Testis (tissue), 3 donors: ENCODE measurements around the gene DNHD1. TPM values are rescaled to one million over a fixed set of nuclear protein-coding genes. Genes with fewer than 3 reads are reported as not detected.

Experiments used
- DNase-seq: peaks from one replicate; pipeline ENCODE4 v3.0.0-alpha.2; 2019
- H3K27ac ChIP-seq, 2 donors: fragments of 200-600 bp; sonication (generic); one replicate each; pipeline ENCODE4 v1.5.1; 2019
- H3K27me3 ChIP-seq: fragments of 200-600 bp; sonication (generic); one replicate; pipeline ENCODE4 v1.5.1; 2019
- H3K36me3 ChIP-seq: fragments of 200-600 bp; sonication (generic); one replicate; pipeline ENCODE4 v1.5.1; 2017; ENCODE audit warnings: low read depth; ENCODE audit errors: missing control alignments
- H3K4me1 ChIP-seq: fragments of 200-600 bp; sonication (generic); one replicate; pipeline ENCODE4 v1.5.1; 2019
- H3K4me3 ChIP-seq, 2 donors: fragments of 200-600 bp; sonication (generic); one replicate each; pipeline ENCODE4 v1.5.1; 2017 to 2019
- H3K9me3 ChIP-seq: fragments of 200-600 bp; sonication (generic); one replicate; pipeline ENCODE4 v1.5.1; 2017
- CTCF ChIP-seq, 3 experiments: fragments of 450-650 bp in 2 of 3; fragments of 200-600 bp in 1 of 3; sonication (generic) in 1 of 3; IDR thresholded peaks; one replicate each; pipeline ENCODE4 v1.5.1; 2016 to 2019; ENCODE audit warnings: antibody characterized with exemption in 3 of 3, mild to moderate bottlenecking in 2 of 3, moderate library complexity in 1 of 3
- POLR2A ChIP-seq: fragments of 450-650 bp; IDR thresholded peaks from one replicate; pipeline ENCODE4 v1.6.1; 2017; ENCODE audit warnings: antibody characterized with exemption, mild to moderate bottlenecking, moderate library complexity
- WGBS, 2 donors: methylation state at CpG; one replicate each; pipeline ENCODE4 v1.1.5; 2018; 5-methylcytosine and 5-hydroxymethylcytosine counted together
- intact Hi-C: fragments of 100-400 bp; cut with DNase I; formaldehyde crosslinking; loops from one replicate; pipeline ENCODE4 v1.15.1; 2023; ENCODE audit warnings: low total_unique reads
- polyA plus RNA-seq: library from polyadenylated mRNA; stranded (reverse); fragments of 350-450 nt; fragmentation: Illumina TruSeq; extraction: RNeasy Lipid Tissue Mini Kit (QIAGEN cat#74804); gene quantifications from one replicate; pipeline ENCODE4 v1.2.3, GENCODE V29; 2014; ENCODE audit warnings: low read depth, low replicate concordance; ENCODE audit not compliant: insufficient read depth
- total RNA-seq, 2 donors: library from RNA; depleted of rRNA; stranded (reverse); fragments of >200 nt; gene quantifications; one replicate each; pipeline ENCODE4 v1.2.3, GENCODE V29; 2016

The DNHD1 gene
- total and polyA plus RNA-seq, 3 donors from 2014 or later = 66.3 to 103 (median 83.2) TPM

GRCh38 chr11:6606471-6607189 lies 109.5 kb downstream of the DNHD1 start:
- H3K4me1 ChIP-seq = peaks cover 41% of the 10 kb centered on the region
- H3K27ac ChIP-seq = peak overlapping the region; percentile 85 to 90
- intact Hi-C loops = no loop called here
- H3K36me3 ChIP-seq = no peaks in the 10 kb centered on the region
- peak; percentile 95 for DNase-seq
- TF ChIP-seq CTCF (IDR thresholded peaks at IDR 0.05) = no peak
- TF ChIP-seq POLR2A = peak; percentile 70
- H3K4me3 ChIP-seq = no peak overlapping the region
- H3K9me3 ChIP-seq = no peaks in the 10 kb centered on the region
- 30% methylated on average over 11 of the region's 11 CpGs for WGBS, 2 donors
- H3K27me3 ChIP-seq = no peaks in the 10 kb centered on the region

- no peaks in the 10 kb centered on the region for H3K9me3 ChIP-seq
- no peak for DNase-seq
- intact Hi-C loops = no loop called here
- peaks cover 36% of the 10 kb centered on the region for H3K4me1 ChIP-seq
- H3K27me3 ChIP-seq = no peaks in the 10 kb centered on the region
- H3K27ac ChIP-seq = peak overlapping the region; percentile 85 to 90
- no peaks in the 10 kb centered on the region for H3K36me3 ChIP-seq
- H3K4me3 ChIP-seq = no peak overlapping the region
- TF ChIP-seq CTCF (IDR thresholded peaks at IDR 0.05) (no peak), POLR2A (no peak)
Observed at GRCh38 chr11:6607190-6607795, 110.2 kb downstream of the DNHD1 start.

GRCh38 chr11:6608011-6608410 lies 110.9 kb downstream of the DNHD1 start:
- intact Hi-C loops = no loop called here
- Histone ChIP-seq H3K4me3 (no peak overlapping the region), H3K9me3 (no peaks in the 10 kb centered on the region), H3K4me1 (peaks cover 36% of the 10 kb centered on the region), H3K36me3 (no peaks in the 10 kb centered on the region), H3K27me3 (no peaks in the 10 kb centered on the region), H3K27ac (peak overlapping the region in 1 of 2 donors; percentile 90)
- TF ChIP-seq POLR2A (no peak), CTCF (IDR thresholded peaks at IDR 0.05) (no peak)
- DNase-seq = peak; percentile 4
- 89 to 95% methylated on average over 9 of the region's 9 CpGs for WGBS, 2 donors

GRCh38 chr11:6608726-6609501 lies 111.8 kb downstream of the DNHD1 start:
- no peak overlapping the region for H3K27ac ChIP-seq
- H3K9me3 ChIP-seq = no peaks in the 10 kb centered on the region
- DNase-seq = peak; percentile 9
- no peak overlapping the region for H3K4me3 ChIP-seq
- no peaks in the 10 kb centered on the region for H3K27me3 ChIP-seq
- no peak for TF ChIP-seq CTCF (IDR thresholded peaks at IDR 0.05)
- no peak for TF ChIP-seq POLR2A
- intact Hi-C loops = no loop called here
- WGBS, 2 donors = 89 to 92% methylated on average over 14 of the region's 14 CpGs
- H3K4me1 ChIP-seq = peaks cover 39% of the 10 kb centered on the region
- no peaks in the 10 kb centered on the region for H3K36me3 ChIP-seq
